ENCODE results near the gene UBE2E2. TPM values are rescaled to one million over a fixed set of nuclear protein-coding genes. Genes with fewer than 3 reads are reported as not detected.
A peak's percentile ranks its signal among the peaks of the same experiment; 100 is the strongest.

Gene UBE2E2
- total RNA-seq, 1 experiment from 2014 or later, result 25.1 TPM

DNA sequence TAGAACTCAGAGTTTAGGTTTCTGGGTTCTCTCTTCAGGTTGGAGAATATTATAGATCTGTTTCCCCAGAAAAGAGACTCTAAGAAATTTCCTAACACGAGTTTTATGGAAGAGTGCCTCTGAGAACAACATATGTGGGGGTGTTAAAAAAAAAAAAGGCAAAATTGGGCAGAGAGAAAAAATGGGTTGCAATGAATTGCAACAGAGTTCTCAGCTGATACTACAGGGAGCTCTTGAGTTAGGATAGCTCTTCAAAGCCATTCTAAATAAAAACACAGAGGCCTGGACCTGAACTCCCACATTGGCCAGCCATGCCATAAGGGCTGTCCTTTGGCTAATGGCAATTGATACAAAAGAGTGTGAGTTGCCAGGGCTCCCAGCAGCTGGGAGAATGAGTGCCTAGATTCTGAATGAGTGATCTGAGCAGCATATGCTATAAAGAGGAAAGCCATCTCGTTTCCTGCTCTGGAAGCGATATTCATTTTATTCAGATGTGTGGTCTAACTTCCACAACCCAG is 20.1 kb upstream of the UBE2E2 start:
- H3K27ac Mint-ChIP-seq (ENCODE audit: unreplicated experiment), result no peak overlapping the region
- H3K27me3 Mint-ChIP-seq (ENCODE audit: unreplicated experiment), result peaks cover 29% of the 10 kb centered on the region
- no peak overlapping the region for H3K4me3 Mint-ChIP-seq (ENCODE audit: low read depth, unreplicated experiment)
- DNase-seq, result no peak
- TF ChIP-seq, protein P1, sequence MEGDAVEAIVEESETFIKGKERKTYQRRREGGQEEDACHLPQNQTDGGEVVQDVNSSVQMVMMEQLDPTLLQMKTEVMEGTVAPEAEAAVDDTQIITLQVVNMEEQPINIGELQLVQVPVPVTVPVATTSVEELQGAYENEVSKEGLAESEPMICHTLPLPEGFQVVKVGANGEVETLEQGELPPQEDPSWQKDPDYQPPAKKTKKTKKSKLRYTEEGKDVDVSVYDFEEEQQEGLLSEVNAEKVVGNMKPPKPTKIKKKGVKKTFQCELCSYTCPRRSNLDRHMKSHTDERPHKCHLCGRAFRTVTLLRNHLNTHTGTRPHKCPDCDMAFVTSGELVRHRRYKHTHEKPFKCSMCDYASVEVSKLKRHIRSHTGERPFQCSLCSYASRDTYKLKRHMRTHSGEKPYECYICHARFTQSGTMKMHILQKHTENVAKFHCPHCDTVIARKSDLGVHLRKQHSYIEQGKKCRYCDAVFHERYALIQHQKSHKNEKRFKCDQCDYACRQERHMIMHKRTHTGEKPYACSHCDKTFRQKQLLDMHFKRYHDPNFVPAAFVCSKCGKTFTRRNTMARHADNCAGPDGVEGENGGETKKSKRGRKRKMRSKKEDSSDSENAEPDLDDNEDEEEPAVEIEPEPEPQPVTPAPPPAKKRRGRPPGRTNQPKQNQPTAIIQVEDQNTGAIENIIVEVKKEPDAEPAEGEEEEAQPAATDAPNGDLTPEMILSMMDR (IDR thresholded peaks at IDR 0.05; ENCODE audit: unreplicated experiment), result no peak
- CTCF ChIA-PET, result no interaction called here
- intact Hi-C loops (cut with micrococcal nuclease; ENCODE audit: unreplicated experiment), result loop anchor here (5.0 to 10.0 kb wide), 2 partner anchors 579 to 622 kb away; partner anchors contain the start of gene UBE2E1
- no TSS peak for BruUV-seq (replicated peaks)
- no peaks in the 10 kb centered on the region for H3K9me3 Mint-ChIP-seq (ENCODE audit: low read depth, unreplicated experiment)
- H3K4me1 Mint-ChIP-seq (ENCODE audit: low read depth, unreplicated experiment), result no peaks in the 10 kb centered on the region
- H3K36me3 Mint-ChIP-seq (ENCODE audit: insufficient read depth, unreplicated experiment), result no peaks in the 10 kb centered on the region

DNA sequence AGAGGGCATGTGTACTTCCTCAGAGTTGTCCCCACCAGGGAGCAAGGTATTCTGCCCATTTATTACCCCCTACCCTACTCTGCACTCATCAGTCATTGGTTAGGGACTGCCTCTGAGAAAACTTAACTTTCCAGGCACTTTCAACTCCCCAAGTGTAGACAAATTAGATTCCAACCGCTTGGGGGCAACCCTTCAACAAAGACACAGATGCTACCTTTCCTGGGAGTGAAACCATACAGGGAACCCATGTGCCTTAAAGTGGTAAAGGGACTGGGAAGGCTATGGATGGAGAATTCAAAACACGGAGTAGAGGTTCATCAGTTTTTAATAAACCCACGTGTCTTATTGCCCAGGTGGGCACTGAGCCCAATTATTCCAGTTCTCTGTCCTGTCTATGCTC is 19.4 kb upstream of the UBE2E2 start:
- Mint-ChIP-seq H3K36me3 (ENCODE audit: insufficient read depth, unreplicated experiment) (no peaks in the 10 kb centered on the region), H3K4me1 (ENCODE audit: low read depth, unreplicated experiment) (no peaks in the 10 kb centered on the region), H3K27ac (ENCODE audit: unreplicated experiment) (no peak overlapping the region), H3K9me3 (ENCODE audit: low read depth, unreplicated experiment) (no peaks in the 10 kb centered on the region), H3K4me3 (ENCODE audit: low read depth, unreplicated experiment) (no peak overlapping the region), H3K27me3 (ENCODE audit: unreplicated experiment) (peaks cover 29% of the 10 kb centered on the region)
- CTCF ChIA-PET, result no interaction called here
- BruUV-seq (replicated peaks), result no TSS peak
- peak; percentile 58 for DNase-seq
- intact Hi-C loops (cut with micrococcal nuclease; ENCODE audit: unreplicated experiment), result loop anchor here (5.0 to 10.0 kb wide), 2 partner anchors 579 to 621 kb away; partner anchors contain the start of gene UBE2E1
- TF ChIP-seq, protein P1 (IDR thresholded peaks at IDR 0.05; ENCODE audit: unreplicated experiment), result no peak

GRCh38 chr3:23185861-23186260 is 17.3 kb upstream of the UBE2E2 start:
- Mint-ChIP-seq H3K27ac (ENCODE audit: unreplicated experiment) (no peak overlapping the region), H3K4me3 (ENCODE audit: low read depth, unreplicated experiment) (no peak overlapping the region), H3K9me3 (ENCODE audit: low read depth, unreplicated experiment) (no peaks in the 10 kb centered on the region), H3K27me3 (ENCODE audit: unreplicated experiment) (peaks cover 42% of the 10 kb centered on the region), H3K36me3 (ENCODE audit: insufficient read depth, unreplicated experiment) (no peaks in the 10 kb centered on the region), H3K4me1 (ENCODE audit: low read depth, unreplicated experiment) (no peaks in the 10 kb centered on the region)
- no peak for DNase-seq
- TF ChIP-seq, protein P1 (IDR thresholded peaks at IDR 0.05; ENCODE audit: unreplicated experiment), result no peak
- intact Hi-C loops (cut with micrococcal nuclease; ENCODE audit: unreplicated experiment), result loop anchor here (10.0 kb wide), 1 partner anchor 619 kb away; the partner anchor contains the start of gene UBE2E1
- CTCF ChIA-PET, result interaction anchor here (0.6 kb wide), 1 partner anchor 473 kb away, joined by 3 read pairs; no protein-coding TSS in a partner anchor
- no TSS peak for BruUV-seq (replicated peaks)

GRCh38 chr3:23189187-23189586 is 13.9 kb upstream of the UBE2E2 start:
- Mint-ChIP-seq H3K27ac (ENCODE audit: unreplicated experiment) (no peak overlapping the region), H3K9me3 (ENCODE audit: low read depth, unreplicated experiment) (no peaks in the 10 kb centered on the region), H3K27me3 (ENCODE audit: unreplicated experiment) (peaks cover 69% of the 10 kb centered on the region), H3K36me3 (ENCODE audit: insufficient read depth, unreplicated experiment) (no peaks in the 10 kb centered on the region), H3K4me1 (ENCODE audit: low read depth, unreplicated experiment) (no peaks in the 10 kb centered on the region), H3K4me3 (ENCODE audit: low read depth, unreplicated experiment) (no peak overlapping the region)
- CTCF ChIA-PET, result interaction anchor here (0.6 to 0.7 kb wide), 2 partner anchors 233 to 364 kb away, joined by 3 to 5 read pairs; no protein-coding TSS in a partner anchor
- no peak for DNase-seq
- TF ChIP-seq, protein P1 (IDR thresholded peaks at IDR 0.05; ENCODE audit: unreplicated experiment), result no peak
- intact Hi-C loops (cut with micrococcal nuclease; ENCODE audit: unreplicated experiment), result loop anchor here (10.0 kb wide), 1 partner anchor 616 kb away; the partner anchor contains the start of gene UBE2E1
- BruUV-seq (replicated peaks), result no TSS peak
